Measurements from ENCODE around the gene TRAF3IP1.

- TF ChIP-seq GATA2 (IDR thresholded peaks at IDR 0.05; ENCODE audit: low read depth, low read length): no peak
- TF ChIP-seq GATA3 (IDR thresholded peaks at IDR 0.05; ENCODE audit: low read depth, low read length): no peak
Measured at GRCh38 chr2:238345297-238345968, 25.1 kb downstream of the TRAF3IP1 start.
